ENCODE data around the gene PALLD. TPM values are rescaled to one million over a fixed set of nuclear protein-coding genes. Genes with fewer than 3 reads are reported as not detected.

Gene PALLD
- total RNA-seq, 1 experiment from 2014 or later = 26.7 TPM

GRCh38 chr4:168557658-168558057, 60.8 kb downstream of the PALLD start:
- CTCF ChIA-PET = no interaction called here
- Histone ChIP-seq H3K4me1 (ENCODE audit: insufficient read depth, low read length) (peaks cover 46% of the 10 kb centered on the region), H3K9ac (ENCODE audit: low read length) (no peak overlapping the region), H3K4me3 (ENCODE audit: low read length) (no peak overlapping the region), H3K27me3 (ENCODE audit: low read length) (no peaks in the 10 kb centered on the region), H3K36me3 (ENCODE audit: low read depth, low read length) (no peaks in the 10 kb centered on the region), H3F3A (ENCODE audit: low read length, unreplicated experiment) (peaks cover 3% of the 10 kb centered on the region), H3K9me2 (replicated peaks; ENCODE audit: low read length) (no peaks in the 10 kb centered on the region), H3K27ac (ENCODE audit: low read length) (no peak overlapping the region), H2AFZ (ENCODE audit: low read length) (no peak overlapping the region), H3K79me2 (ENCODE audit: low read length) (no peaks in the 10 kb centered on the region), H3K4me2 (ENCODE audit: low read length) (no peak overlapping the region), H4K20me1 (ENCODE audit: low read length) (no peaks in the 10 kb centered on the region), H3K9me3 (ENCODE audit: low read length) (no peaks in the 10 kb centered on the region)
- BruUV-seq (replicated peaks) = no TSS peak
- ATAC-seq (no peak), DNase-seq (no peak)
- intact Hi-C loops (cut with micrococcal nuclease) = no loop called here
- no peak for TF ChIP-seq EZH2phosphoT487 (IDR thresholded peaks at IDR 0.05; ENCODE audit: borderline replicate concordance, low read length)
- no peak for TF ChIP-seq EZH2 (IDR thresholded peaks at IDR 0.05; ENCODE audit: low read length, unreplicated experiment)
- POLR2A ChIA-PET (ENCODE audit: unreplicated experiment) = no interaction called here

- Histone ChIP-seq H3K9ac (ENCODE audit: low read length) (no peak overlapping the region), H3K9me2 (replicated peaks; ENCODE audit: low read length) (no peaks in the 10 kb centered on the region), H4K20me1 (ENCODE audit: low read length) (no peaks in the 10 kb centered on the region), H3K79me2 (ENCODE audit: low read length) (no peaks in the 10 kb centered on the region), H3K27ac (ENCODE audit: low read length) (no peak overlapping the region), H3K36me3 (ENCODE audit: low read depth, low read length) (no peaks in the 10 kb centered on the region), H3K4me1 (ENCODE audit: insufficient read depth, low read length) (peaks cover 49% of the 10 kb centered on the region), H3K4me3 (ENCODE audit: low read length) (no peak overlapping the region), H3K9me3 (ENCODE audit: low read length) (no peaks in the 10 kb centered on the region), H3K27me3 (ENCODE audit: low read length) (no peaks in the 10 kb centered on the region), H3F3A (ENCODE audit: low read length, unreplicated experiment) (peaks cover 3% of the 10 kb centered on the region), H2AFZ (ENCODE audit: low read length) (no peak overlapping the region), H3K4me2 (ENCODE audit: low read length) (peak overlapping the region; percentile 24; the same call in 1 of the 2 replicates)
- ChIA-PET POLR2A (ENCODE audit: unreplicated experiment) (no interaction called here), CTCF (interaction anchor here (0.6 kb wide), 1 partner anchor 123 kb away, joined by 3 read pairs; no protein-coding TSS in a partner anchor)
- TF ChIP-seq EZH2 (IDR thresholded peaks at IDR 0.05; ENCODE audit: low read length, unreplicated experiment) = no peak
- no peak for TF ChIP-seq EZH2phosphoT487 (IDR thresholded peaks at IDR 0.05; ENCODE audit: borderline replicate concordance, low read length)
- TF ChIP-seq CTCF (conservative IDR thresholded peaks at IDR 0.05; ENCODE audit: low read depth, low read length) = no peak
- ATAC-seq (no peak), DNase-seq (peak; percentile 78)
- intact Hi-C loops (cut with micrococcal nuclease) = no loop called here
- no TSS peak for BruUV-seq (replicated peaks)
Observed at GRCh38 chr4:168558599-168558998, 61.7 kb downstream of the PALLD start.

DNA sequence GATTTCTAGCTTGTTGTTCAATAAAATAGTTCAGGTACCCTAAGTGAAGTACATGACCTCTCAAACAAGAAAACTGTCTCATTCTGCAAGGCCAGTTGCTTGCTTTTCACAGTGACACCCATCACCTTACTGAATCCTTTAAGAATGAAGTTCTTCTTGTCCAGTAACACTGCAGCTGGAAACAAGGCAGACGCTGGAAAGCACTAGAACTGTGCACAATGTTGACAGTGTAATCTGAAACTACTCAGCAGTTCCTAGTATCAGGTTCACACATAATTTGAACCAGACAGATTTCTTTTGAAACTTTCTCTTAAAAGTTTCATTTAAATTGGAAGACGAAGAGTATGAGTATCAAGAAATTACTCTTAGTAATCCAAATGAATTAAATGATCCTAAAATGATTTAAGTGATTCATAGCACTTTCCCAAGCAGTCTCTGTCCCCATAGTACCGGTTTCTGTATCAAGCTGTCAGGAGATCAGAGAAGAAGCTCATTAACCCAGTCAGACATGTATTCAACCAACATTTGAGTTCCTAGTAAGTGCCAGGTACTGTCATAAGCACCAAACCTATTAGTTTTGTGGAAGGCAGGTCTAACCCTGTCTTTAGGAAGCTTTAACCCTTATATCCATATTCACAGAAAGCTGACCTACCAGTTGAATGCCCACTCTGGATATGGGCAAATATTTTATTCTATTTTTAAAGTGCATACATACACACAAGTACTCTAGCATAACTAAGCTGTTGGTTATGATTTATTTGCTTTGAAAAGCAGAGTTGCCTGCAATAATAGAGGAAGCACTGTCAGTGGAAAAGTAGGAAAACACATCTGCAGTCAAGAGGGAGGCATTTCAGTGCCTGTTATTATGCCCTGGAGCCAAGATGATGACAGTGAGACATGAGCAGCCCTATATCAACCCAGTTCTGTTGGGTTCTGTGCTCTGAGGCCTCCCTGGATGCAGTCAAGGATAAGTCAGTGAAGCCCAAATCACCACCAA, 63.6 kb downstream of the PALLD start:
- Histone ChIP-seq H3K4me3 (ENCODE audit: low read length) (no peak overlapping the region), H3F3A (ENCODE audit: low read length, unreplicated experiment) (peaks cover 3% of the 10 kb centered on the region), H3K9me3 (ENCODE audit: low read length) (no peaks in the 10 kb centered on the region), H3K9me2 (replicated peaks; ENCODE audit: low read length) (no peaks in the 10 kb centered on the region), H3K4me1 (ENCODE audit: insufficient read depth, low read length) (peaks cover 55% of the 10 kb centered on the region), H4K20me1 (ENCODE audit: low read length) (no peaks in the 10 kb centered on the region), H3K79me2 (ENCODE audit: low read length) (no peaks in the 10 kb centered on the region), H3K4me2 (ENCODE audit: low read length) (peak overlapping the region; percentile 36), H2AFZ (ENCODE audit: low read length) (no peak overlapping the region), H3K36me3 (ENCODE audit: low read depth, low read length) (no peaks in the 10 kb centered on the region), H3K27me3 (ENCODE audit: low read length) (no peaks in the 10 kb centered on the region), H3K9ac (ENCODE audit: low read length) (no peak overlapping the region), H3K27ac (ENCODE audit: low read length) (peak overlapping the region; percentile 27)
- ChIA-PET CTCF (interaction anchor here (0.5 kb wide), 1 partner anchor 361 kb away, joined by 4 read pairs; no protein-coding TSS in a partner anchor), POLR2A (ENCODE audit: unreplicated experiment) (no interaction called here)
- ATAC-seq = peak; percentile 76
- BruUV-seq (replicated peaks) = no TSS peak
- no peak for TF ChIP-seq CTCF (conservative IDR thresholded peaks at IDR 0.05; ENCODE audit: low read depth, low read length)
- no peak for TF ChIP-seq EZH2 (IDR thresholded peaks at IDR 0.05; ENCODE audit: low read length, unreplicated experiment)
- no peak for TF ChIP-seq EZH2phosphoT487 (IDR thresholded peaks at IDR 0.05; ENCODE audit: borderline replicate concordance, low read length)
- peak; percentile 75 for DNase-seq
- intact Hi-C loops (cut with micrococcal nuclease) = no loop called here
